Measurements from ENCODE around the gene CGNL1.

GRCh38 chr15:57540736-57541135, 164.4 kb downstream of the CGNL1 start:
- TF ChIP-seq CTCF (IDR thresholded peaks at IDR 0.05; ENCODE audit: borderline replicate concordance, extremely low read depth, low read length, poor library complexity, severe bottlenecking): no peak
- no peak for TF ChIP-seq EZH2 (IDR thresholded peaks at IDR 0.05; ENCODE audit: borderline replicate concordance, low read depth, low read length, severe bottlenecking)

Measured in DND-41 (cell line).